Activated CD4-positive, alpha-beta T cell treated with anti-CD3 and anti-CD28 coated beads, Interleukin-2, Interleukin-4, amounts not matched to agents 100 ng/mL and 50 ng/mL, durations not matched to agents 16 hours and 8 hours (primary cell): ENCODE measurements around the gene PI4K2A.

Experiments used
- DNase-seq: peaks from one replicate; pipeline ENCODE4 v3.0.0-alpha.2; 2020; ENCODE audit warnings: low spot score

The PI4K2A gene

DNA sequence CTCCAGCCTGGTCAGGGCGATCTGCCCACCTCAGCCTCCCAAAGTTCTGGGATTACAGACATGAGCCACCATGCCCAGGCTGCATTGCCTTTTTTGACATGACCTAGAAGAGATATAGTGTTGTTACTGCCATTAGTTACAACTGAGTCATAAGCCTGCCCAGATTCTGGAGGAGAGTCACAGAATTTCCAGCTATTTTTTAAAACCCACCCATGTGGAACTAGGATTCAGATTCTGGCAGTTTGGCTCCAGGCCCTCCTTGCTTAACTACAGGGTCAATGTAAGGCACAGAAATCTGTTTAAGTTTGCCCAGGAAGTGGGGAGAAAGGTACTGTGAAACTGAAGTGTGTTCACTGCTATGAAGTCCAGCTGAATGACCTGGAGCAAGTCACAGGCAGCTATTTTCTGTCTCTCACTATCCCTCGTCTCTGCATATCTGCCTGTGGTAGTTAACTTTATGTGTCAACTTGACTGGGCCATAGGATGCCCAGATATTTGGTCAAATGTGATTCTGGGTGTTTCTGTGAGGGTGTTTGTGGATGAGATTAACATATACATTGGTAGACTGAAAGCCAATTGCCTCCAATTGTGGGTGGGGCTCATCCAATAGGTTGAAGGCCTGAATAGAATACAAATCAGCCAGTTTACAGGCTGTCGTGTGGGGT lies 64.7 kb downstream of the PI4K2A start:
- DNase-seq = no peak

DNA sequence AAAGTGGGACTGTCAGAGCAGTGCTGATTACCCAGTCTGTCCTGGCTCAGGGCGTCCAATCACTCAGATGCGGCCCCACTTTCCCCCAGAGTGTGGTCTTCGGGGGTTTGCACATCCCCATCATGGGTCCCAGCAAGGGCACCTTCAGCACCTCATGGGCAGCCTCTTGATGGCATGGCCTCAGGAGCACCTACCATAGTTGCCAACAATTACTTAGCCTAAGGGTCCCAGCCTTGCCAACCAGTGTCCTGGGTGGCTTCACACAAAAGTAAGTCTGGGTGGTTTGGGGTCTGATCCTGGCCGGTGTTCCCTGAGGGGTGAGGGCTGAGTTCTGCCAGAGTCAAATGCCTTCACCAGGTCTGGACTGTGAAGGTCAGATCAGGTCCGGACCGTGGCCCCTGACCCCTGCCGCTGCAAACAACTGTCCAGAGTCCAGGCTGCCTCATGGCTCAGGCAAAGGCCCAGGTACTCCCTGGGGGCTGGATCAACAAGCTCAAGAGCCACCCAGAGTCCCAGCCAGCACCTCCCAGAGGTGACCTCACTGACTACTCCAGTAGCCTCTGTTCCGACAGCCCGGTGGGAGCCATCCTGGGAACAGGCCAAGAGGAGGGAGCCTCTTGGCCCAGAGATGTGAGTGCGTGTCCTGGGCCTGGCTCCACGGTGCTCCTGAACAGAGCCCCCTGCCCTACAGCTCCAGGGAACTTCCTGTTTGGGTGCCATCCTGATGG lies 66.8 kb downstream of the PI4K2A start:
- DNase-seq = no peak

- no peak for DNase-seq
Observed at GRCh38 chr10:97708167-97708566, 67.7 kb downstream of the PI4K2A start.

- no peak for DNase-seq
Observed at GRCh38 chr10:97708976-97709946, 68.8 kb downstream of the PI4K2A start.

DNA sequence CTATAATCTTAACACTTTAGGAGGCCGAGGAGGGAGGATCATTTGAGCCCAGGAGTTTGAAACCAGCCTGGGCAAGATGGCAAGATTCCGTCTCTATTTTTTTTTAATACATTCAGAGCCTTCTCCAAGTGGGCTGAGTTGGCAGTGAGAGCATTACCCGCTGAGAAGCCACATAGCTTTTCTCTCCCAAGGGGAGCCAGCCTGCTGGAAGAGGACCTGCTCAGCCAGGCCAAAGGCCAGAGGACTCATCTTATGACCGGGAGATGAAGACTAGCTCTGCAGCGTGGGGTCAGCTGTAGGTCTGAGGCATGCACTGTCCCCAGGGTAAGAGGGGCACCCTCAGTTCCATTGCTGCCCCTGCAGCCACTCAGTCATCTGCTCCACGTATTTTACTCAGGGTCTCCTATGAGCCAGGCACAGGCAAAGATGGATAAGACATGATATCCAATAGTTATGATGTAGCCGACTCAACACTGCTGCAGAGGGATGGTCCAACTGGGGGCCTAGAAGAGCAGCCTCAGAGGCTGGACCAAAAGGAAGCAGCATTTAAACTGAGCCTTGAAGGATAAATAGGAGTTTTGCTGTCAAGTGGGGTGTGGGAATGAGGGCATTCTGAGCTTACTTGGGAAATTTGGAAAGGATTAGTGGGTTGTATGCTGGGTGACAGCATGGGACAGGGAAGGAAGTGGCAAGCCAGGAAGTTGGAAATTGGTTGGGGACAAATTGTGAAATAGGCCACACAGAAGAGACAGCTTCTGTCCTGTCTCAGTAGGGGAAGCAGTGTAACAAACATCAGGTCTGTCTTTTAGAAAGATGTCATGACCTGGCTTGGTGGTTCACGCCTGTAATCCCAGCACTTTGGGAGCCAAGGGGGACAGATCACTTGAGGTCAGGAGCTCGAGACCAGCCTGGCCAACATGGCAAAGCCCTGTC lies 71.4 kb downstream of the PI4K2A start:
- no peak for DNase-seq

GRCh38 chr10:97713339-97713825 lies 72.9 kb downstream of the PI4K2A start, which contains the start of gene MARVELD1:
TSS of gene MARVELD1 (plus strand) at chr10:97713730. CDS start at chr10:97713877, 147 bp downstream.
- no peak for DNase-seq

- DNase-seq = peak; percentile 49
Observed at GRCh38 chr10:97713826-97714400, 73.4 kb downstream of the PI4K2A start.

DNA sequence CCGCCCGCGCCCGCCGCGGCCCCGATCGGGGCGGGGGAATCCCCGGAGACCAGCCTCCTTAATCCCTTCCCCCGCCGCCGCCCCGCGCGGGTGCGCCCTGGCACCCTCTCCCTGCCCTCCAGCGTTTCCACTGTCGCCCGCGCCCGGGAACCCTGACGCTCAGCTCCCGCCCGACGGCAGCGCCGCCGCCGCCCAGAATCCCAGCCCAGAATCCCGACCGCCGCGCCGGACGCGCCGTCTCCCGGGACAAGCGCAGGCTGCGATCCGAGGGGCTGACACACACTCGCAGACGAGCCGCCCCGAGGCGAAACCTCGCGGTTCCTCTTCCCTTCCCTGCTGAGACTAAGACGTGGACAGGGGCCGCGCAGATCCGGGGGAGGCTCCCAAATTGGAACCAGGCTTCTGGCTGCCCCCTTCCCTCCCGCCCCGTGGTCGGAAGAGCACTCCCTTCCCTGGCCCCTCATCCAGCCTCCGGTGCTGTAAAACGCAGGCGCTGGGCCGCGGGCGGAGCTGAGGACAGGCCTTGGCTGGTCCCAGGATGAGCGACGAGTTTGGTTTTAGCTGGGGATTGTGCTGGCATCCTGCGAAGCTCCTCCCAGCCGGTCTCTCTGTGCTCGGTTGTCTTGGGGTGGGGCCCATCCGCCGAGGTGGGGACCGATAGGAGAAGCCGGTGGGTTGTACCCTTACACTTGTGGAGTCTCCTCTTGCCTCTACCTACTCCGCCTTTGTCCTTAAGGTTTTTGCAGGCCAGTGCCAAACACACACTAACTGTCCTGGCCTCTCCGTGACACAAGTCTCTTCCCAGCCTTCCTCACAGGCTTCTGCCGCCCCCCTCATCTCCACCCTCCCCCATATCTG lies 74.2 kb downstream of the PI4K2A start:
- DNase-seq = no peak

DNA sequence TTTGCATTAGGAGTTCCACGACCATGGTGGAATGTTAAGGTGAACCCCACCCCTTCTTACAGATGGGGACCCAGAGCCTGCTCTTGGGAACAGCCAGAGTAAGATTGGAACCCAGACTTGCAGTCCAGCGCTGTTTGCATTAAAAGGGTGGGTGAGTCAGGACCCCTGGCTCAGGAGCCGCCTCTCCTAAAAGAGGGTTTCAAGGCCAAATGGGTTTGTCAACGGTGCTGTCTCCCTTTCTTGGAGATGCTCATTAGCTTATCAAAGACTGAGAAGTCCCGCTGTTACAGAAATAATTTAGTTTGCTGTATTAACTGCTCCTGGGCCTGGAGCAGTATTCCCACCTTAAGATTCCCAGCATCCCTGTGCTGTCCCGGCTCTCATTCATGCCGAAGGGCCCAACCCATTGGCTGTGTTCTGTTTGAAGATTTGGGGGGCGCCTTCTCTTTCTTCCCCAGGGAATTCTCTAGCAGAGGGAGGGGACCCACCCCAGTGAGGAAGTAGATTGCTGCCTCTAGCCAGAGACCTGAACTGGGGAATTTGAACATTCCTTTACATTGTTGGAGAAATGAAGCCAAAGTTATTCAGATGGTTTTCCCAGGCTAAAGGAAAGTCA lies 74.9 kb downstream of the PI4K2A start:
- no peak for DNase-seq

DNA sequence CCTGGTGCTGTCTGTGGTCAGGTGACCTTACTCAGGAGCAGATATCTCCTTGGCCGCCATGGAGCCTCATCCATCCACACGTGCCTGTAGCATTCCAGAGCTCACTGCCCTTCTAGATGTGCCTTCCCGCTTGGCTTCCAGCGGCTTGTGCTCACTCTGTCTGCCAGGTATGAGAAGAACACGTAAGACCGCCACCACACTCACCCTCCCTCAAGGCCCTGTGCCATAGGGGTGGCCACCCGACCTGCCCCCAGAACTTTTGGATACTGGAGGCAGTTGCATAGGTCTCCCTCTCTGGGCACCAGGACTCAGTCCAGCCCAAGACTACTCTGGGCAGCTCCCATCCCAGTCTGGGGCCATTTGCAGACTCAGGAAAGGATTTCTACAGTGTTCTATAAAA lies 77.2 kb downstream of the PI4K2A start:
- DNase-seq = no peak

- no peak for DNase-seq
Observed at GRCh38 chr10:97718178-97718577, 77.7 kb downstream of the PI4K2A start.

DNA sequence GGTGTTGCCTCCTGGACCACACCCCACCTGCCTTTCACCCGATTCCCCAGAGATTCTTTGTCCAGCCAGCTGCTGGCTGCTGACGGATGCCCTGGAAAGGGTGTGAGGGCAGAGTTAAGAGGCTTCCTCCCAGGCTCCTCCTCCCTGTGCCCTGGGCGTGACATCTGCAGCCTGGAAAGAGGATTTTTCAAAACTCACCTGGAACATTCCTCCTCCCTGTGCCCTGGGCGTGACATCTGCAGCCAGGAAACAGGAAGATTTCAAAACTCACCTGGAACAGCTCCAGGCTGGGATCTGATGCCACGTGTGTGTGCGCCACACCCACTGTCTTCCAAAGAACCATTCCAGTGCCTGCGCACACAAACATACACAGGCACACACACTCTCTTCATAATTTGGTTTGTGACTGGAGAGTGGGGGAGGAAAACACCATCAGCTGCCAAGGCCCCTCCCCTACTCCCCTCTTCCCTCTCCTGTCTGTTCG lies 78.2 kb downstream of the PI4K2A start:
- no peak for DNase-seq

DNA sequence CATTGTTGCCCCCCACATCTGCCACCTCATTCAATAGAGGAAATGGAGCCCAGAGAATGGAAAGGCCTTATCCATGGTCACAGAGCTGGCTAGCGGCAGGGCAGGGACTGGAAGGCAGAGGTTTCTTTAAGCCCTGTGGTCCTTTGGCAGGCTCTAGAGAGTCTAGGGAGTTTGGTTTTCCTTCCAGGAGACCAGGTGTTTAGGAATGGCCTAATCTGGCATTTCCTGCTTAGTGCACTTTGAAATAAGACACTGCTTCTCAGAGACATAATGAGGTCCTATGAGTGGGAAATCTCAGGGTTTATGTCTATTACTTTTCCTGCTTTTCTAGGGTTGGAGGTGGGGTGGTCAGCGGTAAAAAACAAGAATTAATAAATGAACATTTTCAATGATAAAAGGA lies 79.1 kb downstream of the PI4K2A start:
- DNase-seq = no peak

- no peak for DNase-seq
Observed at GRCh38 chr10:97721871-97722780, 81.7 kb downstream of the PI4K2A start.

GRCh38 chr10:97723001-97723400 lies 82.5 kb downstream of the PI4K2A start:
- no peak for DNase-seq

DNA sequence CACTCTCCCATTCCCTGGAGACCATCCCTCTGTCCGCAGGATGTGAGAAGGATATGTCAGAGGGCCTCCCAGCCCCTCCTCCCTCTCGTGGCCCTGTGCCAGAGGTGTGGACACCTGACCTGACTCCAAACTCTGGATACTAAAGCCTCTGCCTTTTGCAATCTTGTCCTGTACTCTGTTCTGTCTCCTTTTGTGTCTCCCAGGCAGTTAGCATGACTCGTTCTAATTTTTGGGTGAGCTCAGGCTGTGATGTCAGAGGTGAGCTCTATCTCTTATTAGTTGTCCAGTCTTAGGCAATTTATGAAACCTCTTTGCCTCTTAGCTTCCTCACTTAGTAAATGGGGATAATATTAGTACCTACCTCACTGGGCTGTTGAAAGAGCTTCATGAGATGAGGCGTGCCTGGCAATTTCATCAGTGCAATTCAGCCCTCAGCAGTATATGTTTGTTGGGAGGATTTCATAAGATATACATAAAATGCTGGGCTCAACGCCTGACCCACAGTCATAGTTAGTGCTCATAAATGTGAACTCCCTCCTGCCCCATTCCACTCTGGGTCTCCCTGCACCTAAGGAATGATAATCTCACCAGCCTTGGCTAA lies 84.0 kb downstream of the PI4K2A start:
- DNase-seq = no peak
